Stimulated activated CD8-positive, alpha-beta memory T cell treated with anti-CD3 and anti-CD28 coated beads, Interleukin-15, amount 100 ng/mL, for 24 hours (primary cell): ENCODE results near the gene MRPL30.
"Not testable (repeated sequence)": the region's sequence is repeated elsewhere in the genome, so short reads cannot be mapped to it uniquely, and the experiment has no call there.

Experiments used
- DNase-seq: peaks from one replicate; pipeline ENCODE4 v3.0.0-alpha.2; 2020; ENCODE audit warnings: low read depth

The MRPL30 gene

DNA sequence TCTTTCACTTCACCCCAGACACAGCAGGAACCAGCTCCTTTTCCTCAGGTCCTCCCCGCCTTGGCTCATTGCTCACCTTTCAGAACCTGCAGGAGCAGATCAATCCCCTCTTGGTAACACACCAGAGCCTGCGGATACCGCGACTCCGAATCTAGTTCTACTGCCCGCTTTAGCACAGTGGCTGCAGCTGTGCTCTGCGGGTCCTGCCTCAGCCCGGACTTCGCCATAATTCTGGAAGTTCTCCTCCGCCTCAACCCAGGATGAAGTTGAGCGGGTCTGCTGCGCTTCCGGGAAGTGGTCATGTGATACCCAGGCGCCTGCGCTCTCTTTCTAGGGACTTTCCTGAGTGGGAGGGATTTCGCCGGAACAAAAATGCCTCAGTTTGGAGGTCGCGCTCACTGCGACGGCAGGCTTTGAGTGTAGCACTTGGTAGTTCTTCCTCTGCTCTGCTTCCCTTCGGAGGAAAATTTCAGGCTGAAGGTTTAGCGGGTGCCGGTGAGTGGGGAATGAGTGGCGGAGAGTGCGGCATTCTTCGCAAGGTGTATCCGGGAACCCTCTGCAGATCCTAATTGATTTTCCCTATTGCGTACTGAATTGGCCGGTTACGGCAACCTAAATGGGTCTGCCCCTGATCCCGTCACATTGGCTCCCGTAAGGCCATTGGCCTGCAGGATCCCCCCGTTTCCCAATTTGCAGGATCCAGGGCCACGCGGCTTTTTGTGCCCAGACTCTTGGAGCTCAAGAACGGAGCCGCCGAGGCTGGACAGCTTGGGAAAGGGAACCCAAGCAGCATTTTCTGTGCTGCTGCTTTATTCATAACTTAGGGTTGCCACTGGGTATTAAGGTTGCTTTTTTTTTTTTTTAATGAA, at the start of gene MRPL30, which contains the start of gene MITD1:
TSS of gene MRPL30 (plus strand) at position 430 of the 869 bp plus-strand sequence. CDS start 5,020 bp downstream, outside the sequence.
TSS of gene MITD1 (minus strand) at position 304 of the 869 bp plus-strand sequence. CDS start at position 227, 77 bp downstream.
- peak; percentile 67 for DNase-seq

DNA sequence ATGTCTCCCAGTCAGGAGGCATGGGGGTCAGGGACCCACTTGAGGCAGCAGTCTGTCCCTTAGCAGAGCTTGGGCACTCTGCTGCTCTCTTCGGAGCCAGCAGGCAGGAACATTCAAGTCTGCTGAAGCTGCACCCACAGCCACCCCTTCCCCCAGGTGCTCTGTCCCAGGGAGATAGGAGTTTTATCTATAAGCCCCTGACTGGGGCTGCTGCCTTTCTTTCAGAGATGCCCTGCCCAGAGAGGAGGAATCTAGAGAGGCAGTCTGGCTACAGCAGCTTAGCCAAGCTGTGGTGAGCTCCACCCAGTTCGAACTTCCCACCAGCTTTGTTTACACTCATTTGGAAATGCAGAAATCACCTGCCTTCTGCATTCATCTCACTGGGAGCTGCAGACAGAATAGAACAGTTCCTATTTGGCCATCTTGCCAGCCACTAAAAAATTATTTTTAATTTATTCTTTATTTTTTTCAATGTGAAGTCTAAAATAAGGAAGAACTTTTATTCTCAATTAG, 45.9 kb upstream of the MRPL30 start:
- DNase-seq: not testable (repeated sequence)

DNA sequence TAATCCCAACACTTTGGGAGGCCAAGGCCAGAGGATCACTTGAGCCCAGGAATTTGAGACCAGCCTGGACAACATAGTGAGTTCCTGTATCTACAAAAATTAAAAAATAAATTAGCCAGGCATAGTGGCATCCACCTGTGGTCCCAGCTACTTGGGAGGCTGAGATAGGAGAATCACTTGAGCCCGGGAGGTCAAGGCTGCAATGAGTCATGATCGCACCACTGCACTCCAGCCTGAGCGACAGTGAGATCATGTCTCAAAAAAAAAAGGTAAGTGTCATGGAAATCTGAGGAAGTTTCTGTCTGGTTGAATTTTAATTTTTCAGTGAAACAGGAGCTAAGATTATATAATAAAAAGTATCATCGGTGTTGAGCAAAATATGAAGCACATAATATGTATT, 42.0 kb upstream of the MRPL30 start:
- no peak for DNase-seq

DNA sequence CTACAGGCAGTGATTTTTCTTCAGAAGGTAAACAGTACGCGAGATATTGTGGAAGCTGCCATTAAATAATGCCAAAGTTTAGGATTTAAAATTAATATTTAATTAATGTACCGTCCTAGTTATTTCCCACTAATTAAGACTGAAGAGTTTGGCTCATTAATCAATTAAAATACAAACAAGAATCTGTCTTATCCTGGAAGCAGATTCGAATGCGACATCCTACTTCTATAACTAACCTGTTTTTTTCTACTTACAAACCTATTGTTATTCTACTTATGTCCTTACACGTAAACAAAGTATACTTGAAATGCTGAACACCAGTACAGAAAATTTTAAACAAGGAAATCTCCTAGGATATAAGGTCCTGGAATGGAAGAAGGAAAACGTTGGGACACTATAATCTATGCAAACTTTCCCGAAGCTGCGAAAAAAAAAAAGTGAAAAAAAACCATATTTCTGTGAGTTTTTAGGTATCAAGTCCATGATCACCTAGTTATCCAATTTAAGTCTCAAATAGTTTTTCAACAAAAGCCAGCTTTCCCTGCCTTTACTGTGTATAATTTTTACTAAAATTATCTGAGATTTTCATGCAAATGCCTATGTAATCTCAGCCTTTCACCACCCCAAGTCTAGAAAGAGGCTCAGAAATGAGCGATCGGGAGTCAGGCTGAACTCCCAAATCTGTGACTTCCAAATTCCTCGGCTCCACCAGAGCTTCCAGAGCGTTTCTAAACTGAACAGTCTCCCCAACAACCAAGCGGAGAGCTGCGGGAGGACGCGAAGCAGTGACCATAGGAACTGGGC, 40.7 kb upstream of the MRPL30 start:
- no peak for DNase-seq

DNA sequence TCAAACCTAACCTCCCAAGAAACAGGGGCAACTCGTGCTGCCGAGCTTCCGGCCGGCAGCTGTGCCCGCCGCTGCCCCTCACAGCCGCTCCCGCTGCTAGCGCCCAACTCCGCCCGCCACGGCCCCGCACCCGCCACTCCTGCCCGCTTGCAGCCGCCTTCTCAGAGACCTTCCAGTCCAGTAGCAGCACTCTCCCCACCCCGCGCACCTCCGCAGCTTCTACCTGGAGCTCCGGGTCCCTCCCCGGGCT, 40.2 kb upstream of the MRPL30 start:
- no peak for DNase-seq

DNA sequence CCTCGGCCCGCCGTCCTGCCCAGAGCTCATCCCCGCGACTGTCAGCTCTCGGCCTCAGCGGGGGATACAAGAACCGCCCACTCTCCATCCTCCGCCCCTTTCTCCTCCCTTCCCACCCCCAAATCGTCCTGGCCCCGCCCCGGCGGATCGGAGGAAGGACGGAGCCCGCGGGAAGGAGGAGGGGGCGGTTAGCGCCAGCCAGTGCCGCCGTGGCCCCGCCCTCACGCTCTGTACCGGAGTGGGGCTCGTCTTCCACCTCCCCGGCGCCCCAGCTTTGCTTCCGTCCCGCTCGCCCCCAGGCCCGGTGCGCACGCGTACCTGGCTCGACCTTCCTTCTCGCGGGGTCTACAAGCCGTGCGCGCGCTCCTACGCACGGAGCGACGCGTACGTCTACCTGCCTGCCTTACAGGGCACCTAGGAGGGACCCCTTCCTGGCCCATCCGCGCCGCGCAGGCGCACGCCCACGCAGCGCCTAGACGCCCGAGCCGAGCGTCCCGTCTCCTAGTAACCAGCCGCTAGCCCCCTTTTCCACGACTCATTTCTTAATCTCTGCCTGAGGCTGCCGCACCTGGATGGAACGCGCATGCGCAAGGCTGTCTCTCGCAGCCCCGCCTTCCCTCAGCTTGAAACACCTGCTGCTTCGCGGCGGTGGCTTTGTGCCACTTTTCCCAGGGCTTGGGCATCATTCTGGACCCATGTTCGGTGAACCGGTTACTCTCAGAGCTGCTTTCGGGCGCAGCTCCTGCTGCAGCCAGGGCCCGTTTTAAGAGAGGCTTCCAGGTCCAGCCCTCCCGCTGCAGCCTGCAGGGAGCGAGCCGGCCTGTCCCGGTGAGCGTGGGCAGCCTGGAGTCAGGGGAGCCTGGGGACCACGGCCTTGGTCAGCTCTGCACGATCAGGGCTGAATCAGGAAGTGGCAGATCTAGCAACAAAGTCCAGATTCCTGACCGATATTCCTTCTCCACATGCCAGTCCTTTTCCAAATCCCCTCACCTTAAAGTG, 39.6 kb upstream of the MRPL30 start, which contains the start of gene C2orf15:
TSS of gene C2orf15 (plus strand) at position 598 of the 999 bp plus-strand sequence. CDS start 8,852 bp downstream, outside the sequence.
- peak; percentile 89 for DNase-seq

DNA sequence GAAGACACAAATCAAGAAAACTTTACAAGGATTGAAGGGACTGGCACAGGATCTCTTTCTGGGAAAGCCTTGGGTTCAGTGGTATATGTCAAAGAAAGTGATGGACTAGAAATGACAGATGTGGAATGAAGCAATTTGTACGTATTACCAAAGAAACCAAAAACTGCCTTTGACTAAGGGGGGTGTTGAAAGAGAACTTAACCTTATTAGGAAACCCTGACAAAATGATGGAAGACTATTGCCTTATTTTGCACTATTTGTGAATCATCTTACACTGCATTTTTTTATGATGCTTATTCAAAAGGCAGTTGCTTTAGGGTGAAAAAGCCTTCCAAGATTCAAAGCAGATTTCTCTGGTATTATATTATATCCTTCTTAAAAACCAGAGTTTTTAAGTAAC, 30.3 kb upstream of the MRPL30 start:
- DNase-seq: no peak

DNA sequence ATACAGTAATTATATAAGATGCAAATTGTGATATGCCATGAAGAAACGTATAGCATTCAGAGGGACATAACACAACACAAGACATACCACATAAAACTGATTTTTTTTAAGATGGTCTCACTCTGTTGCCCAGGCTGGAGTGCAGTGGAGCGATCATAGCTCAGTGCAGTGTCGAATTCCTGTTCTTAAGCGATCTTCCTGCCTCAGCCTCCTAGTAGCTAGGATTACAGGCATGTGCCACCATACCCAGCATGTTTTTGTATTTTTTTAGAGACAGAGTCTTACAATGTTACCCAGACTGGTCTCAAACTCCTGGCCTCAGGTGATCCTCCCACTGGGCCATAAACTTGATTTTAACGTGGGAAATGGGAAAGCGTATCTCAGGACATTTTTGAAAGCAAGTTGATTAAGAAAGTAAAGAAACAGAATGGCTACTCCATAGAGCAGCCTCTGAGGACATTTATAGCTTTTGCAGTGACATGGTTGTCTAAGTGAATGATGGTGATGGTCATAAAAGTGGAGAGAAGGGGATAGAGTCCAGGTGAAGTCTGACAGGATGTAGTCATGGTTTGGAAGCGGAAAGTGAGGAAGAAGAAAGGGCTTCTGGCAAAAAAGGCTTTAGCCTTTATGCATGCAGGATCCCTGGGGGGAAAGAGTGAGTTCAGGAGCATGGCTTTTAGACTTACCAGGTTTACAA, 28.6 kb upstream of the MRPL30 start:
- DNase-seq: no peak

DNA sequence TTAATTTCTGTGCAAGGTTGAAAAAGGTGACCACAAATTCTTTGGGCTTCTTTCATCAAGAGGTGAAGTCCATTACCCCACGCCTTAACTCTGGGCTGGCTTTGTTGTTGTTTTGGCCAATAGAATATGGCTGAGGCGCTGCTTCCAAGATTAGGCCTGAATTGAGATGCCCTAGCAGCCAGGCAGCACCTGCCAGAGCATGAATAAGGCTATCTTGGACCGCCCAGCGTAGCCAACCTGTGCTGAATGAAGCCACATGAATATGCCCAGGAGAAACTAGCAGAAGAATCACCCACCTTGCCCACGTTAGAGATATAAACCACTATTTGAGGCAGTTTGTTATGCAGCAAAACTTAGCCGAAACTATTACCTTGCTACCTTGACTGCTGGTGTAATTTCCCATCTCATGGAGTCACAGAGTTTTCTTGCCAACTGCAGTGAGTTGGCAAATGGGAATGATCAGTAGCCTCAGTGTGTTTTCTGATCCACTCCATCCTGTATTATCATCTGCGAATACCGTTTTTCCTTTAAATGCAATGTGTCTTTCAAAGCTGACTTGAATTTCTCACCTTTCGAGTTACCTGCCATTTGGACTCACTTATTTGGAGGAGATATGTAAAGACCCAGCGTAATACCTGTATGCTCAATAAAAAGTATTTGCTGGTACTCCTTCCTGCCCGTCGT, 26.9 kb upstream of the MRPL30 start:
- DNase-seq: no peak

DNA sequence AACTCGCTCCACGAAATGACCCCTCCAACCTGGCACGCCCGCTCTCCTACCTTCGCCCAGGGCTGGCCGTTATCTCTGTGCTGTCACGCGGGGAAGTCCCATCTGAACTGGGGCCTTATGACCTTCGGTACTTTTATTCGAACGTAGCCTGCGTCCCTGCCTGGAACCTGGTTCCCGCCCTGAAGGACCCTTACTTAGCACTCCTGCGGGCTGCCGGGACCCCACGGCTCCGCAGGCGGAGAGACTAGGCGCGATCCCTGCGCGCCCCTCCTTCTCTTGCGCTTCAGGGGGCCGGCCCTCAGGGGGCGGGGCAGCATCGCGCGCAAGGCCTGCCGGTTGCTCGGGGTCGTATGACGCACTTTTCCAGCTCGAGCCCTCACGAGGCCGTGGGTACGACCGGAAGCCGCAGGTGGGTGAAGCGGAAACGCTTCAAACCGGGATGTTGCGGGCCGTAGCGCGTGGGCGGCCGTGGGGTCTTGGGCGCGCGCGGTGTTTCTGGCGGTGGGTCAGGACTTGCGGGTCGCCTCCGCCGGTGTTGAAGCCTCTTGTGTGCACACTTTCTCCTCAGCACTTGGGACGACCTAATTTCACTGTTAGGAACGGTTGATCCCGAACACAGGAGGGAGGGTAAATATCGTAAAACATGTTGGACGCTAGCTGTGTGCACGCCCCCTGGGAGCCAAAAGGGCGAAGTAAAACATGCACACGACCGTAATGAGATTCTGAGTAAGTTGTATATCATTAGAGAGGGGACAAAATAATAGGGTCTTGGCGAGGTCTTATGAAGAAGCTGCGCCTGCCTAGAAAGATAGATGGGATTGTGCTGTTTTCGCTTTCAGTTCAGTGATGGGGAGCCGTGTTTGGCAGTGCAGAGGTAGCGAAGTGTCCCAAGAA, 26.1 kb upstream of the MRPL30 start, which contains the start of the genes LIPT1 and TSGA10:
TSS of gene LIPT1 (plus strand) at position 325 of the 894 bp plus-strand sequence. CDS start 6,991 bp downstream, outside the sequence.
TSS of gene TSGA10 (minus strand) at position 300 of the 894 bp plus-strand sequence. CDS start 45,503 bp downstream, outside the sequence.
- peak; percentile 80 for DNase-seq

DNA sequence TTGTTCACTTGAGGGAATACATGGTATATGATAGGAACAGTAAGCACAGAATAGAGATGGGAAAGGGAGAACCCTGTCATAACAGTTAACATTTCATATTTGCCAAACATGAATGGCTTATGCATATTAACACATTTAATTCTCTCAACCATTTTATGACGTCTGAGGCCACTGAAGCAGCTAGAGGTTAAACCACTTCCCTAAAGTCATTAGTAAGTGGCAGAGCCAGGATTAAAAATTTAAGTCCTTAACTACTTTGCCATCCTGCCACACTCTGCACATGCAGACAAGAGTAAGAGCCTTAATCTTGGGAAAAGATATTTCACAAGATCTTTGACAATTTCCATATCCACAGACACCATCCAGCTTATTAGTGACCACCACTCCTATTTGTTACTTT, 24.1 kb upstream of the MRPL30 start:
- DNase-seq: no peak

DNA sequence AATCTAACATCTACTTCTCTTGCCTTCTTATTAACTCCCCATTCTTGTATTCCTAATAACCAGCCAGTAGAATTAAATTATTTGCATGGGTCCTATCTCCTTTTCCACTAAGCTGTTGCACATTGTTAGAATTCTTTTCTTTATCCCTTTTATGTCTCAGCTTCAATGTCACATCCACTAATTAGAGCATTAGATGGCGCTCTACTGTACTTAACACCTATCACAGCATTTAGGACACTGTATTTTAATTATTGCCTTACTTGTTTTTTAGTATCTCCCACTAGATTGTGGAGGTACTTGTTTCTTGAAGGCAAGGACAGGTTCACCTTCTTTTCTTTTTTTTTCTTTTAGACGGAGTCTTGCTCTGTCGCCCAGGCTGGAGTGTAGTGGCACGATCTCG, 22.4 kb upstream of the MRPL30 start:
- DNase-seq: no peak

DNA sequence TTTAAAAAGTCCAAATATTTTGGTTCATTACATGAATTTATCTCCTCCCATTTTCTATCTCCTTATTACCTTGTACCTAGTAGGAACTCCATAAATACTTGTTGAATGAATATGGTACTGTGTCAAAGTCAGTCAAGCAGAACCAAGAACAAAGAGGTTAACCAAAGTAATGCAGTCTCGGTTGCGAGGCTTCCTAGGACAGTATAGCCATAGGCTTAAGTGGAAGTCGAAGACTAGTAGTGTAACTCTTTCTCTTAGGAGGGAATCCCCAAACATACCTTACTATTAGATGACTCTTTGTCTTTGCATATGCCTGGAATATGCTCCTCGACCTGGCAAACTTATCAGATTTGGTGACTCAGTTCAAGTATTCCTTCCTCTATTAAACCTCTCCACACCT, 21.4 kb upstream of the MRPL30 start:
- DNase-seq: no peak

DNA sequence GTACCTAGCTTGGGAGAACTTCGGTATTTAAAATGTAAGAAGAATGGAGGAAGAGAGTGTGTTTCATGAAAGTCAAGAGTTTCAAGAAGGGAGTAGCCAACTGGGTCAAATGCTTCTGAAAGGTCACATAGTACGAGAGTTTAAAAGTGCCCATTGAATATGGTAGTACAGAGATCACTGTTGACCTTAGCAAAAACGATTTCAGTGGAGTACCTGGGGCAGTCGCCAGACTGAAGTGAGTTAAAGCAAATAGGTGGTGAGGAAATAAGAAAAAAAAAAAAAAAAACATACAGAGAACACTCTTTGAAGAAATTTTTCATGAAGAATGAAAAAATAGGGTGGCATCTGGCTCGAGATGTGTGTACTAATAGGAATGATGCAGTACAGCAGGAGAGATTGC, 14.8 kb upstream of the MRPL30 start:
- no peak for DNase-seq

DNA sequence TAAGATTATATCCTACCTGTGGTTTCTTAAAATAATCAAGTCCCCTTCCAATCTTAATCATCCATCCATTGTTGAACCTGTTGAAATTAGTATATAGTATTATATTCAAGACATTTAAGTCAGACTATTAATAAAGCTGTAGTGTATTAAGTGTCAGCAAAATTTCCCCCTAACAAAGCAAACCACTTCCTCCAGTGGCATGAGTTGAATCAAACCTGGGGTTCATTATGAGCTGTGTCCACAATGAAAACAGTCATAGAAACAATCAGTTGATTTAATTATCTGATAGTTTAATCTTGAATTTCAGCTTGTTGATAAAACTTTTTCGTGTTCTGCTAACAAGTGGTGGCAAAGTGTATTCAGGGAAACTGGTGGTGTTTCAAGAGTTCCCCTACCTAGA, 11.4 kb upstream of the MRPL30 start:
- no peak for DNase-seq

DNA sequence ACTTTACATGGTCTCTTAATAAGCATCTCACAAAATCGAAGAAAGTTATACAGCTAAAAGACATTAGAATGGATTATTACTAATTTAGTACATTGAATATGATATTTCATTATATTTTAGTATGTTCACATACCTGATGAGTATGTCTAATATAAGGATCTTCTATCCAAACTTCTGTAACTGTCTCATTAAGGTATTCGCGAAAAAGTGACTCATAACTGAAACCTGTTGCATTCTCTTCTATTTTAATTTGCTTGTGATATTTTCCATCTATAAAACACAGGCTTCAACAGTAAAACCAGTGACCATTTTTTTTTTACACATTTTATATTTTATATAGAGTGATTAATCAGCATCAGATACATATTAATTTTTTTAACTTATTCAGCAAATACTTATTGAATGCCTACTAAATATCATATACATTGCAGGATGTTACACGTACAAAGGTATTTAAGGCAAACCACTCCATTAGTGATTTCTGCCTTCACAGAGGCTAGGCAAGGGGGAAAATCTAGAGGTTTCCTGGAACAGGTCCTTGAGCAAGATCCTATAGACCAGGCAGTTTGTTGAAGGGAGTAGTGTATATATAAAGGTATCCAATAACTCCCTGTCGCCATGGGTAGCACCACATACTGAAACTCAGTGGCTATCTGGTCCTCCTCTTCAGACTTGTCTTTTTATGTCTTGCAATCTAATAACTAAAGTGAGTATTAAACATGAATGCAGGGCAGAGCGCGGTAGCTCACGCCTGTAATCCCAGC, 9.4 kb upstream of the MRPL30 start:
- no peak for DNase-seq

DNA sequence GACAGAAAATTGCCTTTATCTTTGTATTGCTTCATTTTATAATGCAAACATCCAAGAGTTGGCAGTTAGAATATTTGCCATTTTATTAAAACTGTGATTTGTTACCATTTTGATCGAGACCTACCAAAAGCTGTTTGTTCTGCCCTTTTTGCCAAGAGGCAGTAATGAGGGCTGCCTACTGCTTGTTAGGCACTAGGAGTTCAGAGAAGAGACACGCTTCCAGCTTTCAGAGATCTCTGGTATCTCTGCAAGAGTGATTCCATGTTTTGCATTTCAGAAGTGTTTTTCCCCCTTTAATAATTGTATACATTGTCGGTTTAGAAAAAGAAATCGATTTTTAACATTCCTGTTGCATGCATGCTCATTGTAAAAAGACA, 628 bp downstream of the MRPL30 start:
- no peak for DNase-seq

DNA sequence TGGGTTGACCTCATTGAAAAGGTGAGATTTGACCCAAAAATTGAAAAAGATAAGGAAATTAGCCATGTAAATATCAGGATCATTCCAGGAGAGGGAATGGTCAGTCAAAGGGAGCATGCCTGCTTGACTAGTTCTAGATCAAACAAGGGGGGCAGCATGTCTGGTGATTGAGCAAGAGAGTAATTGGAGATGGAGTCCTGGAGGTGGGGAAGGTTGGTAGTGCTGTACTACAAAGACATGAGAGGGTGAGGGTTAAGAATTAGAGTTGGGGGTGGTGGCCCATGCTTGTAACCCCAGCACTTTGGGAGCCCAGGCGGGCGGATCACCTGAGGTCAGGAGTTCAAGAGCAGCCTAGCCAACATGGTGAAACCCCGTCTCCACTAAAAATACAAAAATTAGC, 2.0 kb downstream of the MRPL30 start:
- DNase-seq: no peak
